ENCODE results near the gene GLYR1. TPM values are rescaled to one million over a fixed set of nuclear protein-coding genes. Genes with fewer than 3 reads are reported as not detected.

GLYR1 gene
- total RNA-seq, 1 experiment from 2014 or later = 111 TPM

DNA sequence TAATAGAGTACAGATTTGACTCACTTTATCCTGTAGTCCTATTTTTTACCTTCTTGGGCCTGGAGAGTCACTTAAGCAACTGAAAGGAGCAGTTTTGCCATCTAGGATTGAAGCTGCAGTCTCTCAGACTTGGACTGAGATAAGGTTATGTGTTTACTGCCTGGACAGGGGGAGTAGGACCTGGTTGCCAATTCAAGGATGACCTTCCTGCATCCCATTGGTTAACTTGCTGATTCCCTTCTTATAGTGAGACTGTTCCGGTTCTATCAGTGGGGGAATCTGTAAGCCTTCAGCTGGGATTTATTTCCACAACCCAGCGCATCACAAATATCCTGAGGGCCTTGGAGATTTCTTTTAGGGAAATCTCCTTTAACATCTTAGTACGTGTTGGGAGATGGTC is 3.1 kb upstream of the GLYR1 start:
- DNase-seq (ENCODE audit: low read depth, low spot score) = no peak
- ChIA-PET POLR2A (interaction anchor here (0.5 kb wide), 1 partner anchor 383 kb away, joined by 6 read pairs; no protein-coding TSS in a partner anchor), CTCF (interaction anchor here (0.7 kb wide), 1 partner anchor 39 kb away, joined by 3 read pairs; no protein-coding TSS in a partner anchor)
- TF ChIP-seq TCF7L2 (IDR thresholded peaks at IDR 0.05; ENCODE audit: low read depth, low read length) (no peak), POLR2AphosphoS5 (IDR thresholded peaks at IDR 0.05; ENCODE audit: low read depth, low read length) (no peak), SIN3A (IDR thresholded peaks at IDR 0.05; ENCODE audit: borderline replicate concordance, insufficient read depth, low read depth, low read length) (no peak)
- TF ChIP-seq, protein P1, sequence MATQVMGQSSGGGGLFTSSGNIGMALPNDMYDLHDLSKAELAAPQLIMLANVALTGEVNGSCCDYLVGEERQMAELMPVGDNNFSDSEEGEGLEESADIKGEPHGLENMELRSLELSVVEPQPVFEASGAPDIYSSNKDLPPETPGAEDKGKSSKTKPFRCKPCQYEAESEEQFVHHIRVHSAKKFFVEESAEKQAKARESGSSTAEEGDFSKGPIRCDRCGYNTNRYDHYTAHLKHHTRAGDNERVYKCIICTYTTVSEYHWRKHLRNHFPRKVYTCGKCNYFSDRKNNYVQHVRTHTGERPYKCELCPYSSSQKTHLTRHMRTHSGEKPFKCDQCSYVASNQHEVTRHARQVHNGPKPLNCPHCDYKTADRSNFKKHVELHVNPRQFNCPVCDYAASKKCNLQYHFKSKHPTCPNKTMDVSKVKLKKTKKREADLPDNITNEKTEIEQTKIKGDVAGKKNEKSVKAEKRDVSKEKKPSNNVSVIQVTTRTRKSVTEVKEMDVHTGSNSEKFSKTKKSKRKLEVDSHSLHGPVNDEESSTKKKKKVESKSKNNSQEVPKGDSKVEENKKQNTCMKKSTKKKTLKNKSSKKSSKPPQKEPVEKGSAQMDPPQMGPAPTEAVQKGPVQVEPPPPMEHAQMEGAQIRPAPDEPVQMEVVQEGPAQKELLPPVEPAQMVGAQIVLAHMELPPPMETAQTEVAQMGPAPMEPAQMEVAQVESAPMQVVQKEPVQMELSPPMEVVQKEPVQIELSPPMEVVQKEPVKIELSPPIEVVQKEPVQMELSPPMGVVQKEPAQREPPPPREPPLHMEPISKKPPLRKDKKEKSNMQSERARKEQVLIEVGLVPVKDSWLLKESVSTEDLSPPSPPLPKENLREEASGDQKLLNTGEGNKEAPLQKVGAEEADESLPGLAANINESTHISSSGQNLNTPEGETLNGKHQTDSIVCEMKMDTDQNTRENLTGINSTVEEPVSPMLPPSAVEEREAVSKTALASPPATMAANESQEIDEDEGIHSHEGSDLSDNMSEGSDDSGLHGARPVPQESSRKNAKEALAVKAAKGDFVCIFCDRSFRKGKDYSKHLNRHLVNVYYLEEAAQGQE (IDR thresholded peaks at IDR 0.05; ENCODE audit: insufficient read depth in 1 of 2, low read depth in 2 of 2, low read length in 1 of 2) = no peak
- TF ChIP-seq, protein P2, sequence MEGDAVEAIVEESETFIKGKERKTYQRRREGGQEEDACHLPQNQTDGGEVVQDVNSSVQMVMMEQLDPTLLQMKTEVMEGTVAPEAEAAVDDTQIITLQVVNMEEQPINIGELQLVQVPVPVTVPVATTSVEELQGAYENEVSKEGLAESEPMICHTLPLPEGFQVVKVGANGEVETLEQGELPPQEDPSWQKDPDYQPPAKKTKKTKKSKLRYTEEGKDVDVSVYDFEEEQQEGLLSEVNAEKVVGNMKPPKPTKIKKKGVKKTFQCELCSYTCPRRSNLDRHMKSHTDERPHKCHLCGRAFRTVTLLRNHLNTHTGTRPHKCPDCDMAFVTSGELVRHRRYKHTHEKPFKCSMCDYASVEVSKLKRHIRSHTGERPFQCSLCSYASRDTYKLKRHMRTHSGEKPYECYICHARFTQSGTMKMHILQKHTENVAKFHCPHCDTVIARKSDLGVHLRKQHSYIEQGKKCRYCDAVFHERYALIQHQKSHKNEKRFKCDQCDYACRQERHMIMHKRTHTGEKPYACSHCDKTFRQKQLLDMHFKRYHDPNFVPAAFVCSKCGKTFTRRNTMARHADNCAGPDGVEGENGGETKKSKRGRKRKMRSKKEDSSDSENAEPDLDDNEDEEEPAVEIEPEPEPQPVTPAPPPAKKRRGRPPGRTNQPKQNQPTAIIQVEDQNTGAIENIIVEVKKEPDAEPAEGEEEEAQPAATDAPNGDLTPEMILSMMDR (IDR thresholded peaks at IDR 0.05) = no peak
- H3K36me3 ChIP-seq (ENCODE audit: control insufficient read depth, insufficient read depth, low read length) = peaks cover 10% of the 10 kb centered on the region
- no peaks in the 10 kb centered on the region for H3K9me3 ChIP-seq (ENCODE audit: control insufficient read depth, insufficient read depth, low read depth, low read length)
- in situ Hi-C loops (cut with HindIII; ENCODE audit: low pct_unique_long_range_greater_than_20kb, low sequenced_read_pairs) = no loop called here
- peak overlapping the region; percentile 75; the same call in 1 of the 2 replicates for H3K27ac ChIP-seq (ENCODE audit: low read length)
- no peak for ATAC-seq
- intact Hi-C loops (cut with micrococcal nuclease; ENCODE audit: unreplicated experiment) = no loop called here
- peaks cover 18% of the 10 kb centered on the region for H3K4me1 ChIP-seq (ENCODE audit: control insufficient read depth, insufficient read depth, low read length)
- no TSS peak for BruUV-seq (replicated peaks)
- no peaks in the 10 kb centered on the region for H3K27me3 ChIP-seq (ENCODE audit: control insufficient read depth, insufficient read depth, low read length)
- H3K4me3 ChIP-seq (ENCODE audit: low read depth in 2 of 2, low read length in 2 of 2) = peak overlapping the region; percentile 63 to 96

DNA sequence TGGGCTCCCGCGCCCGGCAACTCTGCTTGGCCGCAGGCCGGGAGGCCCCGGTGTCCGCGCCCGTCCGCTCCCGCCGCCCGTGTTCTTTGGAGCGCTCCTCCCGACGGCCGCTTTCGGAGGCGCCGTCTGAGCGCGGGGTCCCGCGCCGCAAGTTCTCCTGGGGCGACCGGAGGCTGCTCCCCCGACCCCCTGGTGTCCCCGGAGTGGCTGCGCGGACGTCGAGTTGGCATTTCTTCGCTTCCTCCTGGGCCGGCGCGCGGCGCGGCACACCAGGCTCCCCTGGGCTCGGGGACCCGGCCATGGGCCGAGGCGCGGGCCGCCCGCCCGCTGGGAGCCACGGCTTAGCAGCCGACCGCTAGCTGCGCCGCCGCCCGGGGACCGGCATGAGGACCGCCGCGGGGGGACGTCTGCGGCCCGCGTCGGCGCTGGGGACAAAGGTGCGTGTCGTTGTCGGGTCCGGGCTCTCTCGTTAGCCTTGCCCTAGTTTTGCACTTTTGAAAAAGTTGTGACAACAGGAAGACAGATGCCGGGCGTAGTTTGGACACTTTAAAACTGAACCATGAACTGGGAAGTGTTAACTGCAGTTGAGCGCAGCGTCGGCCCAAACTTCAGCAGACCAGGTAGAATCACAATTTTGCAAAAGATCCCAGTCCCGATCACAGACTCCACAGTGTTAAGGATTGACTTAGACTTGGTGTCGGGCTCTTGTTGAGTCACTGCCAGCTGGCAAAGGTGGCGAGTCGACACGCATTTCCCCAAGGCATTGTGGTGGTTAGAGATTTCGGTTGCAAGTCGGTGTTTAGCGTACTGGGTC is 893 bp upstream of the GLYR1 start:
- Histone ChIP-seq H3K9me3 (ENCODE audit: control insufficient read depth, insufficient read depth, low read depth, low read length) (no peaks in the 10 kb centered on the region), H3K36me3 (ENCODE audit: control insufficient read depth, insufficient read depth, low read length) (peaks cover 23% of the 10 kb centered on the region), H3K4me3 (ENCODE audit: low read depth in 2 of 2, low read length in 2 of 2) (peak overlapping the region; percentile 63 to 96), H3K27me3 (ENCODE audit: control insufficient read depth, insufficient read depth, low read length) (no peaks in the 10 kb centered on the region), H3K27ac (ENCODE audit: low read length) (peak overlapping the region; percentile 75), H3K4me1 (ENCODE audit: control insufficient read depth, insufficient read depth, low read length) (peaks cover 22% of the 10 kb centered on the region)
- ChIA-PET POLR2A (no interaction called here), CTCF (no interaction called here)
- ATAC-seq (no peak; the same call in 1 of the 2 replicates), DNase-seq (ENCODE audit: low read depth, low spot score) (no peak)
- TF ChIP-seq, protein P1 (IDR thresholded peaks at IDR 0.05; ENCODE audit: insufficient read depth in 1 of 2, low read depth in 2 of 2, low read length in 1 of 2) = no peak
- 0 out of 2 replicates have a peak, but pooled peaks have one; percentile 47 for TF ChIP-seq SIN3A (IDR thresholded peaks at IDR 0.05; ENCODE audit: borderline replicate concordance, insufficient read depth, low read depth, low read length)
- in situ Hi-C loops (cut with HindIII; ENCODE audit: low pct_unique_long_range_greater_than_20kb, low sequenced_read_pairs) (no loop called here), intact Hi-C loops (cut with micrococcal nuclease; ENCODE audit: unreplicated experiment) (loop anchor here (10.0 kb wide), 1 partner anchor 107 kb away; the partner anchor contains the start of gene SEC14L5)
- no TSS peak for BruUV-seq (replicated peaks)
